Measurements from ENCODE around the gene TNFRSF14. TPM values are rescaled to one million over a fixed set of nuclear protein-coding genes. Genes with fewer than 3 reads are reported as not detected.

The TNFRSF14 gene
- total RNA-seq, 1 donor from 2014 or later = 152 TPM

GRCh38 chr1:2509589-2509988, 46.6 kb upstream of the TNFRSF14 start:
- no peak overlapping the region for H3K4me3 ChIP-seq
- H3K27ac ChIP-seq = no peak overlapping the region
- H3K36me3 ChIP-seq = peaks cover 69% of the 10 kb centered on the region
- H3K9me3 ChIP-seq = no peaks in the 10 kb centered on the region
- ATAC-seq (no peak), DNase-seq (no peak)
- H3K27me3 ChIP-seq (ENCODE audit: low read depth) = peaks cover 5% of the 10 kb centered on the region
- intact Hi-C loops (cut with DNase I) = no loop called here
- peaks cover 7% of the 10 kb centered on the region for H3K4me1 ChIP-seq
- TF ChIP-seq CTCF (IDR thresholded peaks at IDR 0.05) = no peak

- DNase-seq (no peak), ATAC-seq (no peak)
- H3K9me3 ChIP-seq = no peaks in the 10 kb centered on the region
- peaks cover 78% of the 10 kb centered on the region for H3K36me3 ChIP-seq
- no peaks in the 10 kb centered on the region for H3K27me3 ChIP-seq (ENCODE audit: low read depth)
- no peak for TF ChIP-seq CTCF (IDR thresholded peaks at IDR 0.05)
- intact Hi-C loops (cut with DNase I) = no loop called here
- no peak overlapping the region for H3K4me3 ChIP-seq
- H3K4me1 ChIP-seq = peaks cover 7% of the 10 kb centered on the region
- H3K27ac ChIP-seq = no peak overlapping the region
These were observed 45.6 kb upstream of the TNFRSF14 start for GRCh38 chr1:2510366-2511155.

GRCh38 chr1:2512862-2513421, 43.2 kb upstream of the TNFRSF14 start:
- intact Hi-C loops (cut with DNase I) = no loop called here
- Histone ChIP-seq H3K27ac (no peak overlapping the region), H3K4me3 (no peak overlapping the region), H3K36me3 (peaks cover 97% of the 10 kb centered on the region), H3K27me3 (ENCODE audit: low read depth) (no peaks in the 10 kb centered on the region), H3K9me3 (no peaks in the 10 kb centered on the region), H3K4me1 (no peaks in the 10 kb centered on the region)
- no peak for ATAC-seq
- no peak for DNase-seq
- no peak for TF ChIP-seq CTCF (IDR thresholded peaks at IDR 0.05)

GRCh38 chr1:2513939-2514652, 42.1 kb upstream of the TNFRSF14 start:
- no peak for ATAC-seq
- Histone ChIP-seq H3K4me1 (no peaks in the 10 kb centered on the region), H3K27ac (no peak overlapping the region), H3K4me3 (no peak overlapping the region), H3K27me3 (ENCODE audit: low read depth) (no peaks in the 10 kb centered on the region), H3K36me3 (peaks cover 97% of the 10 kb centered on the region), H3K9me3 (no peaks in the 10 kb centered on the region)
- no peak for DNase-seq
- TF ChIP-seq CTCF (IDR thresholded peaks at IDR 0.05) = no peak
- intact Hi-C loops (cut with DNase I) = no loop called here

- Histone ChIP-seq H3K27ac (no peak overlapping the region), H3K27me3 (ENCODE audit: low read depth) (no peaks in the 10 kb centered on the region), H3K4me3 (no peak overlapping the region), H3K4me1 (no peaks in the 10 kb centered on the region), H3K9me3 (no peaks in the 10 kb centered on the region), H3K36me3 (peaks cover 97% of the 10 kb centered on the region)
- ATAC-seq = no peak
- intact Hi-C loops (cut with DNase I) = no loop called here
- DNase-seq = no peak
- TF ChIP-seq CTCF (IDR thresholded peaks at IDR 0.05) = no peak
These were observed 41.1 kb upstream of the TNFRSF14 start for GRCh38 chr1:2514863-2515762.

Measured in lower lobe of right lung (tissue), 2 donors.